BE2C (cell line): Measurements from ENCODE around the gene PJVK.
"Not testable (repeated sequence)": the region's sequence is repeated elsewhere in the genome, so short reads cannot be mapped to it uniquely, and the experiment has no call there.

Experiments used
- DNase-seq: peaks from one replicate; pipeline ENCODE4 v3.0.0-alpha.2; 2020
- H3K27me3 ChIP-seq: fragments of 250-450 bp; sonication (Bioruptor Pico); 2 replicates; pipeline ENCODE4 v1.5.1; 2020; ENCODE audit warnings: mild to moderate bottlenecking
- H3K36me3 ChIP-seq: fragments of 250-450 bp; sonication (Bioruptor Pico); 2 replicates; pipeline ENCODE4 v1.5.1; 2020; ENCODE audit warnings: mild to moderate bottlenecking
- H3K4me1 ChIP-seq: fragments of 250-450 bp; sonication (Bioruptor Pico); 2 replicates; pipeline ENCODE4 v1.5.1; 2020
- H3K4me3 ChIP-seq: 2 replicates; pipeline ENCODE4 v1.5.1; 2011; ENCODE audit warnings: low read depth, low read length
- H3K9me3 ChIP-seq: fragments of 250-450 bp; sonication (Bioruptor Pico); 2 replicates; pipeline ENCODE4 v1.5.1; 2020
- TF ChIP-seq, protein P1 (sequence below): IDR thresholded peaks from 2 replicates; pipeline ENCODE4 v1.5.1; 2012; ENCODE audit warnings: mild to moderate bottlenecking, low read depth, low read length

PJVK gene

GRCh38 chr2:178418426-178418825, 32.8 kb upstream of the PJVK start:
- no peaks in the 10 kb centered on the region for H3K36me3 ChIP-seq
- H3K27me3 ChIP-seq = no peaks in the 10 kb centered on the region
- H3K4me1 ChIP-seq = peaks cover 3% of the 10 kb centered on the region; the same call in 1 of the 2 replicates
- no peak overlapping the region for H3K4me3 ChIP-seq
- no peaks in the 10 kb centered on the region for H3K9me3 ChIP-seq
- TF ChIP-seq, protein P1, sequence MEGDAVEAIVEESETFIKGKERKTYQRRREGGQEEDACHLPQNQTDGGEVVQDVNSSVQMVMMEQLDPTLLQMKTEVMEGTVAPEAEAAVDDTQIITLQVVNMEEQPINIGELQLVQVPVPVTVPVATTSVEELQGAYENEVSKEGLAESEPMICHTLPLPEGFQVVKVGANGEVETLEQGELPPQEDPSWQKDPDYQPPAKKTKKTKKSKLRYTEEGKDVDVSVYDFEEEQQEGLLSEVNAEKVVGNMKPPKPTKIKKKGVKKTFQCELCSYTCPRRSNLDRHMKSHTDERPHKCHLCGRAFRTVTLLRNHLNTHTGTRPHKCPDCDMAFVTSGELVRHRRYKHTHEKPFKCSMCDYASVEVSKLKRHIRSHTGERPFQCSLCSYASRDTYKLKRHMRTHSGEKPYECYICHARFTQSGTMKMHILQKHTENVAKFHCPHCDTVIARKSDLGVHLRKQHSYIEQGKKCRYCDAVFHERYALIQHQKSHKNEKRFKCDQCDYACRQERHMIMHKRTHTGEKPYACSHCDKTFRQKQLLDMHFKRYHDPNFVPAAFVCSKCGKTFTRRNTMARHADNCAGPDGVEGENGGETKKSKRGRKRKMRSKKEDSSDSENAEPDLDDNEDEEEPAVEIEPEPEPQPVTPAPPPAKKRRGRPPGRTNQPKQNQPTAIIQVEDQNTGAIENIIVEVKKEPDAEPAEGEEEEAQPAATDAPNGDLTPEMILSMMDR = no peak
- no peak for DNase-seq

GRCh38 chr2:178419123-178419522, 32.1 kb upstream of the PJVK start:
- Histone ChIP-seq H3K27me3 (no peaks in the 10 kb centered on the region), H3K4me1 (peaks cover 3% of the 10 kb centered on the region; the same call in 1 of the 2 replicates), H3K36me3 (no peaks in the 10 kb centered on the region), H3K4me3 (no peak overlapping the region), H3K9me3 (no peaks in the 10 kb centered on the region)
- TF ChIP-seq, protein P1 = 0 out of 2 replicates have a peak, but pooled peaks have one; percentile 18
- DNase-seq = no peak

DNA sequence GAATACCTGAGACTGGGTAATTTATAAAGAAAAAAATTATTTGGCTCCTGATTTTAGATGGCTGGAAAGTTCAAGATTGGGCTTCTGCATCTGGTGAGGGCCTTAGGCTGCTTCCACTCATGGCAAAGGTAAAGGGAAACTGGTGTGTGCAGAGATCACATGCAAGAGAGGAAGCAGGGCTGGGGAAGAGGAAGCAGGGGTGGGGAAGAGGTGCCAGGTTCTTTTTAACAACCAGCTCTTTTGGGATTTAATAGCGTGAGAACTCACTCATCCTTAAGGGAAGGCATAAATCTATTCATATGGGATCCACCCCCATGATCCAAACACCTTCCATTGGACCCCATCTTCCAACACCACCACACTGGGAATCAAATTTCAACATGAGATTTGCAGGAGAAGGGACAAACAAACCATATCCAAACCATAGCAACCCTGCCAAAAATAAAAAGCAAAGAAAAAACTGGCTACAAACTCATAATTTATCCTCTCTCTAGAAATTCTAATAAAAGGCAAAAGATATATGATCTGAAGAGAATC, 30.6 kb upstream of the PJVK start:
- H3K4me3 ChIP-seq = no peak overlapping the region
- TF ChIP-seq, protein P1 = no peak
- DNase-seq = no peak
- H3K9me3 ChIP-seq = no peaks in the 10 kb centered on the region
- no peaks in the 10 kb centered on the region for H3K27me3 ChIP-seq
- H3K36me3 ChIP-seq = no peaks in the 10 kb centered on the region
- H3K4me1 ChIP-seq = no peaks in the 10 kb centered on the region

DNA sequence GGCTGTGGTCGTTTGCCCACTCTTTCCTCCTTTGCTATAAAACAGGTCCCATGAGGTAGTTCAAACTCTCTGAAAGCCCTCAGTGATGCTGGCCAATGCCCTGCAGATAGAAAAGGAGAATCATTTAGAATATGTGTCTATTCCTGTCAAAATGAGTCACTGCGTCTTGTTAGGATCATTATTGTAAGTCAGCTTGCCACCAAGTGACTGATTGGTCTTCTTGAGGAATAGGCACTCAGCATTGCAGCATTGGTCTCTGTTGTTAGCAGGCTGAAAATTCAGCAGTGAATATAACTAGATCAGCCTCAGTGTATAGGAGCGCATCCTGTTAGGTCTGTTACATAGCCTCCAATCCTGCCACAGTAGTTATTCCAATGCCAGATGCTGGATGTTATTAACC, 29.1 kb upstream of the PJVK start:
- no peak for DNase-seq
- H3K4me1 ChIP-seq = no peaks in the 10 kb centered on the region
- H3K27me3 ChIP-seq = no peaks in the 10 kb centered on the region
- H3K36me3 ChIP-seq = no peaks in the 10 kb centered on the region; the same call in 1 of the 2 replicates
- H3K4me3 ChIP-seq = no peak overlapping the region
- H3K9me3 ChIP-seq = no peaks in the 10 kb centered on the region
- TF ChIP-seq, protein P1 = no peak

- H3K36me3 ChIP-seq, H3K4me3 ChIP-seq, DNase-seq, H3K9me3 ChIP-seq, H3K27me3 ChIP-seq, H3K4me1 ChIP-seq: not testable (repeated sequence)
These were observed 27.4 kb upstream of the PJVK start for GRCh38 chr2:178423746-178424145.

GRCh38 chr2:178425255-178425827, 25.8 kb upstream of the PJVK start:
- Histone ChIP-seq H3K4me3 (no peak overlapping the region), H3K9me3 (no peaks in the 10 kb centered on the region), H3K27me3 (no peaks in the 10 kb centered on the region), H3K4me1 (no peaks in the 10 kb centered on the region), H3K36me3 (no peaks in the 10 kb centered on the region; the same call in 1 of the 2 replicates)
- DNase-seq = no peak
- TF ChIP-seq, protein P1 = no peak
